H1 (cell line): ENCODE results near the gene NTN1. TPM values are rescaled to one million over a fixed set of nuclear protein-coding genes. Genes with fewer than 3 reads are reported as not detected.

ENCODE experiments used
- CHD1 ChIP-seq: IDR thresholded peaks from 2 replicates; pipeline ENCODE4 v1.6.1; 2012; ENCODE audit warnings: low read depth, low read length, improper control_type of control experiment
- RXRA ChIP-seq: IDR thresholded peaks from 2 replicates; pipeline ENCODE4 v1.6.1; 2011; ENCODE audit warnings: low read depth, mild to moderate bottlenecking, low read length, moderate library complexity; ENCODE audit not compliant: insufficient read depth
- polyA plus RNA-seq, 7 experiments: library from polyadenylated mRNA; depleted of rRNA in 3 of 7; stranded (reverse) in 5 of 7; unstranded in 2 of 7; fragments of >200 nt in 5 of 7; fragments of 200-250 nt in 2 of 7; gene quantifications; 1 replicate in 5 of 7; 2 replicates in 1 of 7; 4 replicates in 1 of 7; pipeline versions ENCODE4 v1.2.1 to v1.2.3, GENCODE V29; 2011 to 2013; ENCODE audit warnings: missing spikeins in 2 of 7, mixed read lengths in 2 of 7
- total RNA-seq: library from RNA; stranded (reverse); fragmentation: NEBNext Ultra II Directional; extraction: Animal tissue kit (Norgen Biotek cat#: 25700); gene quantifications from 2 replicates; pipeline ENCODE4 v1.2.1, GENCODE V29; 2021

Gene NTN1
- total and polyA plus RNA-seq, 2 of the 8 experiments (the other 6 are each of a cell fraction or from before 2014, with no cell fraction given) = 2.0 to 2.3 TPM

- no peak for TF ChIP-seq CHD1
- no peak for TF ChIP-seq RXRA
Measured at GRCh38 chr17:9237661-9238301, 216.5 kb downstream of the NTN1 start (continued).
